AG20443 (cell line): ENCODE measurements around the gene SLU7.

Experiments
- DNase-seq: peaks from one replicate; pipeline ENCODE4 v3.0.0; 2012; ENCODE audit warnings: low spot score, mixed read lengths

The SLU7 gene

GRCh38 chr5:160367261-160367660 is 51.6 kb downstream of the SLU7 start:
- DNase-seq = no peak

- no peak for DNase-seq
Observed at GRCh38 chr5:160366230-160366629, 52.7 kb downstream of the SLU7 start.

- peak; percentile 19 for DNase-seq
Observed at GRCh38 chr5:160363660-160364395, 55.1 kb downstream of the SLU7 start.

GRCh38 chr5:160363211-160363610 is 55.7 kb downstream of the SLU7 start:
- no peak for DNase-seq

- DNase-seq = no peak
Observed at GRCh38 chr5:160361624-160362228, 57.2 kb downstream of the SLU7 start.

GRCh38 chr5:160360310-160360709 is 58.6 kb downstream of the SLU7 start:
- no peak for DNase-seq

GRCh38 chr5:160359816-160360215 is 59.1 kb downstream of the SLU7 start:
- peak; percentile 32 for DNase-seq

GRCh38 chr5:160359242-160359641 is 59.6 kb downstream of the SLU7 start:
- DNase-seq = no peak

GRCh38 chr5:160357861-160358411 is 60.9 kb downstream of the SLU7 start:
- DNase-seq = peak; percentile 39

GRCh38 chr5:160357394-160357793 is 61.5 kb downstream of the SLU7 start:
- no peak for DNase-seq

GRCh38 chr5:160356550-160357347 is 62.1 kb downstream of the SLU7 start:
- DNase-seq = no peak

GRCh38 chr5:160354666-160355065 is 64.2 kb downstream of the SLU7 start:
- DNase-seq = no peak

GRCh38 chr5:160353379-160353778 is 65.5 kb downstream of the SLU7 start:
- no peak for DNase-seq

GRCh38 chr5:160352308-160352707 is 66.6 kb downstream of the SLU7 start:
- DNase-seq = no peak
